ENCODE measurements around the gene CD52. TPM values are rescaled to one million over a fixed set of nuclear protein-coding genes. Genes with fewer than 3 reads are reported as not detected.

The CD52 gene
- total and polyA plus RNA-seq, 11 donors: 1.6 to 89.9 (median 6.5) TPM; not detected in 1

DNA sequence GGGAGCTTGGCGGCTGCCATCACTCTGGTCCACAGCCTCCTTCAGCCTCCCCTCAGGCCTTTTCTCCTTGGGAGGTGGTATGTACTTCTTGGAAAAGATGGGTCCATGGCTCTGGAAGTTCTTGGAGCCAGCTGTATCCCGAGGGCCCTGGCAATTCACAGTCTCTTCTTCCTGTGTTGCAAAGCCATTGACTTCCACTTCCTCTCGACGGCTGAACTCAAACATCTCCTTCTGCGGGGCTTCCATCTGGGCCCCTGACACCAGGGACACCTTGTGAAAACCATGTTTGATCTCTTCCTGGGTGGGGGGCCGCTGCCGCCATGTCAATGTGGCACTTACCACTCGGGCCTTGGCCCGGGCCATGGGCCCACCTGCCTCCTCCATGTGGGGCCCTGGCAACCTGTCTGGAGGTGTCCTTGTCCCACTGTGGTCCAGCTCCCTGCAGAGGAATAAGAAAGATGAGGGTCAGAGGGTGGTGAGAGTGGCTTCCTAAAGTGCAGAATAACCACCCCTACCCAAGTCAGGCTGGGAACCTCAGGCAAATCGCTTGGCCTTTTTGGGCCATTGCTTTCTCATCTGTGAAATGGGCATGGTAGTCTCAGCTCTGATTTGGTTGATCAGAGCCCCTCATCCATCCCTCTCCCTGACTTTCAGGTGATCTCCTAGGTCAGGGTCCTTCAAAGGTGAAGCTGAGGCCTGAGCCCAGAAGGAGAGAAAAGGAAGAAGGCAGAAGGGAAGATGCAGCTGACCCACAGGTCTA is 28.7 kb downstream of the CD52 start:
- WGBS, 4 donors: 59 to 65% (median 61%) methylated on average over 9 to 10 of the region's 10 CpGs
- Histone ChIP-seq H3K27me3 (peaks cover 0 to 5% (median 0%) of the 10 kb centered on the region in 9 donors), H3K4me3 (no peak overlapping the region), H3K27ac (no peak overlapping the region), H3K9me3 (no peaks in the 10 kb centered on the region), H3K4me1 (peaks cover 0 to 6% (median 0%) of the 10 kb centered on the region in 12 donors), H3K36me3 (no peaks in the 10 kb centered on the region)
- DNase-seq: no peak
- TF ChIP-seq, protein P1, sequence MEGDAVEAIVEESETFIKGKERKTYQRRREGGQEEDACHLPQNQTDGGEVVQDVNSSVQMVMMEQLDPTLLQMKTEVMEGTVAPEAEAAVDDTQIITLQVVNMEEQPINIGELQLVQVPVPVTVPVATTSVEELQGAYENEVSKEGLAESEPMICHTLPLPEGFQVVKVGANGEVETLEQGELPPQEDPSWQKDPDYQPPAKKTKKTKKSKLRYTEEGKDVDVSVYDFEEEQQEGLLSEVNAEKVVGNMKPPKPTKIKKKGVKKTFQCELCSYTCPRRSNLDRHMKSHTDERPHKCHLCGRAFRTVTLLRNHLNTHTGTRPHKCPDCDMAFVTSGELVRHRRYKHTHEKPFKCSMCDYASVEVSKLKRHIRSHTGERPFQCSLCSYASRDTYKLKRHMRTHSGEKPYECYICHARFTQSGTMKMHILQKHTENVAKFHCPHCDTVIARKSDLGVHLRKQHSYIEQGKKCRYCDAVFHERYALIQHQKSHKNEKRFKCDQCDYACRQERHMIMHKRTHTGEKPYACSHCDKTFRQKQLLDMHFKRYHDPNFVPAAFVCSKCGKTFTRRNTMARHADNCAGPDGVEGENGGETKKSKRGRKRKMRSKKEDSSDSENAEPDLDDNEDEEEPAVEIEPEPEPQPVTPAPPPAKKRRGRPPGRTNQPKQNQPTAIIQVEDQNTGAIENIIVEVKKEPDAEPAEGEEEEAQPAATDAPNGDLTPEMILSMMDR (IDR thresholded peaks at IDR 0.05): no peak
- TF ChIP-seq POLR2A (IDR thresholded peaks at IDR 0.05): no peak
- intact Hi-C loops (cut with DNase I): no loop called here
- ATAC-seq: no peak

DNA sequence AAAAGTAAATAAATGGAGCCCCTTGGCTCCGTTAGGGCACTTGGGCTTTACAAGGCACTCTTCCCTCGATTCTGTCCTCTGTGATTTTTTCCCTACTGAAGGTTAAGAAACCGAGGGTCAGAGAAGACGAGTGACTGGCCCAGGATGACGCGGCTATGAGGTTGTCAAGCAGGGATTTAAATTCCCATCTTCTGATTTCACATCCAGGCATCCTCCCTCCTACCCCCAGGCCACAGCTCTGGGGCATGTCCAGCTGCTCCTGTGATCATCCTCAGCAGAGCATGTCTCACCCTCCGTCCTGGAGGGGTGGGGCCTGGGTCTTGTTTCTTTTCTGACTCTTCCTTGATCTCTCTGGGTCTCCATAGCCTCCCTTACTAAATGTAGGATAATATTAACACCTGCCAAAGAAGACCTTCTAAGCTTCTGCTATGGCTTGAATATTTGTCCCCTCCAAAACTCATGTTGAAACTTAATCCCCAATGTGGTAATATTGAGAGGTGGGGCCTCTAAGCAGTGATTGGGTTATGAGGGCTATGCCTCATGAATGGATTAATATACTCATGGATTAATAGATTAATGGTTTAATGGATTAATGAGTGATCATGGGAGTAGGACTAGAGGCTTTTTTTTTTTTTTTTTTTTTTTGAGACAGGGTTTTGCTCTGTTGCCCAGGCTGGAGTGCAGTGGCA is 31.6 kb downstream of the CD52 start:
- H3K4me1 ChIP-seq: peaks cover 0 to 6% (median 0%) of the 10 kb centered on the region in 12 donors
- no peak for TF ChIP-seq POLR2A (IDR thresholded peaks at IDR 0.05)
- TF ChIP-seq, protein P1 (IDR thresholded peaks at IDR 0.05): no peak
- no peaks in the 10 kb centered on the region for H3K9me3 ChIP-seq
- 79 to 83% (median 81%) methylated on average over 7 of the region's 7 CpGs for WGBS, 4 donors
- peaks cover 0 to 7% (median 0%) of the 10 kb centered on the region in 9 donors for H3K27me3 ChIP-seq
- no peak for ATAC-seq
- H3K36me3 ChIP-seq: no peaks in the 10 kb centered on the region
- H3K27ac ChIP-seq: no peak overlapping the region
- intact Hi-C loops (cut with DNase I): no loop called here
- no peak overlapping the region for H3K4me3 ChIP-seq
- DNase-seq: no peak

DNA sequence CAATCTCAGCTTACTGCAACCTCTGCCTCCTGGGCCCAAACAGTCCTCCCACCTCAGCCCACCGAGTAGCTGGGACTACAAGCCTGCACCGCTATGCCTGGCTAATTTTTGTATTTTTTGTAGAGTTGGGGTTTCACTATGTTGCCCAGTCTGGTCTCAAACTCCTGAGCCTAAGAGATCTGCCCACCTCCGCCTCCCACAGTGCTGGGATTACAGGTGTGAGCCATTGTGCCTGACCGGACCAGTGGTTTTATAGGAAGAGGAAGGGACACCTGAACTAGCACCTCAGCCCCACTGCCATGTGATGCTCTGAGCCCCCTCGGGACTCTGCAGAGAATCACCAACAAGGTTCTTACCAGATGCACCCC is 32.1 kb downstream of the CD52 start:
- no peak for ATAC-seq
- Histone ChIP-seq H3K27me3 (peaks cover 0 to 8% (median 0%) of the 10 kb centered on the region in 9 donors), H3K4me3 (no peak overlapping the region), H3K36me3 (no peaks in the 10 kb centered on the region), H3K27ac (no peak overlapping the region), H3K4me1 (peaks cover 0 to 6% (median 0%) of the 10 kb centered on the region in 12 donors), H3K9me3 (no peaks in the 10 kb centered on the region)
- intact Hi-C loops (cut with DNase I): no loop called here
- no peak for DNase-seq
- WGBS, 4 donors: 79 to 95% (median 87%) methylated on average over 5 of the region's 5 CpGs
- TF ChIP-seq POLR2A (IDR thresholded peaks at IDR 0.05): no peak
- TF ChIP-seq, protein P1 (IDR thresholded peaks at IDR 0.05): no peak

DNA sequence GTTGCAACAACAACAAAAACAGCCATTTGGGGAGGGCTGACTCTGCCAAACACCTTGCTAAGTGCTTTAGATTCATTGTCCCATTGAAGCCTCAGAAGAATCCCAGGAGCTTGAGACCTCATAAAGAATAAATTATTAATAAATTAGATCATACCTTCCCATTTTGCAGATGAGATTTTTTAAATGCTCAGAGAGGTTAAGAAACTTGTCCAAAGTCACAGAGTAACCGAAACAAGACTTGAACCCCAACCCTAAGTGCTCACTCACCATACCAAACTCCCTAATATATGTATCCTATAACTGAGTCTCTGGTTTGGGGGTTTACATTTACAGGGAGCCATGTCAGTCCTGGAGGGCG is 32.6 kb downstream of the CD52 start:
- intact Hi-C loops (cut with DNase I): no loop called here
- 77 to 84% (median 82%) methylated on average over 2 of the region's 2 CpGs for WGBS, 4 donors
- Histone ChIP-seq H3K4me1 (peaks cover 0 to 6% (median 0%) of the 10 kb centered on the region in 12 donors), H3K27me3 (peaks cover 0 to 12% (median 0%) of the 10 kb centered on the region in 9 donors), H3K4me3 (no peak overlapping the region), H3K9me3 (no peaks in the 10 kb centered on the region), H3K36me3 (no peaks in the 10 kb centered on the region), H3K27ac (no peak overlapping the region)
- DNase-seq (no peak), ATAC-seq (no peak)
- TF ChIP-seq POLR2A (IDR thresholded peaks at IDR 0.05): no peak
- TF ChIP-seq, protein P1 (IDR thresholded peaks at IDR 0.05): no peak
